OCI-LY7 (cell line): ENCODE data around the gene BORCS6. TPM values are rescaled to one million over a fixed set of nuclear protein-coding genes. Genes with fewer than 3 reads are reported as not detected.

ENCODE experiments used
- BruUV-seq: library from RNA; stranded (reverse); fragments of 400-500 nt; replicated peaks from 2 replicates; lab custom pipeline; 2021; lab: Mats Ljungman, UMichigan
- CTCF ChIA-PET: fragments of 300-600 bp; sonication (Branson Sonifier 250); formaldehyde crosslinking; loops from one replicate; lab custom pipeline; 2022; ENCODE audit warnings: antibody characterized with exemption; ENCODE audit not compliant: unreplicated experiment; lab: Charles Lee
- POLR2A ChIA-PET: fragments of 300-600 bp; sonication (Branson Sonifier 250); formaldehyde crosslinking; loops from one replicate; lab custom pipeline; 2022; ENCODE audit warnings: antibody characterized with exemption; lab: Charles Lee
- DNase-seq: peaks from one replicate; pipeline ENCODE4 v3.0.0-alpha.2; 2015; ENCODE audit warnings: low spot score
- H2AFZ ChIP-seq: fragments of 200-600 bp; sonication (generic), shearing (Covaris generic); 2 replicates; pipeline ENCODE4 v1.6.1; 2014; ENCODE audit warnings: mild to moderate bottlenecking, antibody characterized with exemption, low read length, moderate library complexity
- H3K27ac ChIP-seq: fragments of 200-600 bp; sonication (generic); 2 replicates; pipeline ENCODE4 v1.5.1; 2014; ENCODE audit warnings: mixed run types, low read depth, mild to moderate bottlenecking, moderate library complexity, low read length, inconsistent platforms; ENCODE audit not compliant: poor library complexity, severe bottlenecking
- H3K36me3 ChIP-seq: fragments of 200-600 bp; sonication (generic); 2 replicates; pipeline ENCODE4 v1.6.1; 2014; ENCODE audit warnings: mild to moderate bottlenecking, antibody characterized with exemption, low read length, moderate library complexity, mixed read lengths; ENCODE audit not compliant: insufficient read depth
- H3K4me1 ChIP-seq: fragments of 200-600 bp; sonication (generic); 2 replicates; pipeline ENCODE4 v1.5.1; 2014; ENCODE audit warnings: mild to moderate bottlenecking, low read length; ENCODE audit not compliant: insufficient read depth, poor library complexity, severe bottlenecking
- H3K4me2 ChIP-seq: fragments of 200-600 bp; sonication (generic); 2 replicates; pipeline ENCODE4 v1.6.1; 2014; ENCODE audit warnings: mild to moderate bottlenecking, low read length
- H3K4me3 ChIP-seq: fragments of 200-600 bp; sonication (generic); 2 replicates; pipeline ENCODE4 v1.5.1; 2014; ENCODE audit warnings: mild to moderate bottlenecking, low read depth, low read length; ENCODE audit not compliant: poor library complexity, severe bottlenecking
- H3K79me2 ChIP-seq: fragments of 200-600 bp; sonication (generic); 2 replicates; pipeline ENCODE4 v1.6.1; 2016; ENCODE audit warnings: low read depth, mild to moderate bottlenecking, low read length, moderate library complexity, mixed read lengths; ENCODE audit not compliant: insufficient read depth
- H3K9me2 ChIP-seq: fragments of 200-600 bp; sonication (generic); 2 replicates; pipeline ENCODE4 v1.6.1; 2016; ENCODE audit warnings: mild to moderate bottlenecking, low read length, mixed read lengths; ENCODE audit not compliant: insufficient read depth
- H3K9me3 ChIP-seq: fragments of 200-600 bp; sonication (generic); 2 replicates; pipeline ENCODE4 v1.6.1; 2014; ENCODE audit warnings: mild to moderate bottlenecking, mixed run types, low read length, mixed read lengths
- H4K20me1 ChIP-seq: fragments of 200-600 bp; sonication (generic); 2 replicates; pipeline ENCODE4 v1.6.1; 2014; ENCODE audit warnings: mild to moderate bottlenecking, antibody characterized with exemption, low read length, moderate library complexity, mixed read lengths; ENCODE audit not compliant: insufficient read depth
- CTCF ChIP-seq: fragments of 200-600 bp; sonication (generic); conservative IDR thresholded peaks from 2 replicates; pipeline ENCODE4 v1.5.1; 2014; ENCODE audit warnings: mild to moderate bottlenecking, antibody characterized with exemption, low read length, moderate library complexity, mixed read lengths
- EZH2phosphoT487 ChIP-seq: fragments of 200-600 bp; sonication (generic); IDR thresholded peaks from 2 replicates; pipeline ENCODE4 v1.6.1; 2018; ENCODE audit warnings: low read depth, borderline replicate concordance, mild to moderate bottlenecking, mixed run types, antibody characterized with exemption, low read length, moderate library complexity, mixed read lengths
- intact Hi-C: fragments of 100-400 bp; cut with micrococcal nuclease; formaldehyde crosslinking; loops from one replicate; pipeline ENCODE4 v1.10.0; 2022; ENCODE audit not compliant: unreplicated experiment
- total RNA-seq, 2 experiments: library from RNA; depleted of rRNA in 1 of 2; stranded (reverse); fragments of >200 nt in 1 of 2; shearing (Covaris generic) in 1 of 2; gene quantifications; 2 replicates each; pipeline ENCODE4 v1.2.3, GENCODE V29; 2014 to 2022

The BORCS6 gene
- total RNA-seq, 2 experiments from 2014 or later, result 12.7 to 13.9 TPM

DNA sequence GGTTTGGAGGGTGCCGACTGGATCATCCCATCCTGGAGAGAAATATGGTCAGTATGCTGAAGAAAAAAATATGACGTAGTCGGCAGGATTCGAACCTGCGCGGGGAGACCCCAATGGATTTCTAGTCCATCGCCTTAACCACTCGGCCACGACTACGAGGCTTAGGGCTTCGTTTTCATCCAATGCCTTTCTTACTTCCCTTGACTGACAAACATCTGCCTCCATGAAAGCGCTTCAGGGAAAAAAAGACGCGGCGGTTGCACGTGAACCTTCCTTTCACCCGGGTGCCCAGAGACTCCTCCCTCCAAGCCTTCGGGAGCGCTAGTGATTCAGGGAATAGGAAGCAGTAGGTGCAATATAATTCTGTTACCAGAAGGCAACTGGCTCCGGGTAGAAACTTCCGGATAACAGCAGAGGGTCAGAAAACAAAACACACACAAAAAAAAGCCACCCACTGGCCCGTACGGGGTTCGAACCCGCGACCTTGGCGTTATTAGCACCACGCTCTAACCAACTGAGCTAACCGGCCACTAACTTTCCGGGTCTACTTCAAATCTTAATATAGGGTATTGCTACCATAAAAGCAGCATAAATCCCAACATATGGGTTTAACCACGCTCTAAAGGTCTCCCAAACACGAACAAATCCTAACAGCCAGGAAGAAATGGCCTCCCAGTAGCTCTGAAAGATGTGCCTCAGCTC lies 36.7 kb upstream of the BORCS6 start:
- BruUV-seq, result TSS peak; percentile 36
- Histone ChIP-seq H4K20me1 (no peaks in the 10 kb centered on the region), H3K27ac (no peak overlapping the region), H3K9me3 (no peaks in the 10 kb centered on the region), H2AFZ (no peak overlapping the region), H3K4me2 (no peak overlapping the region), H3K79me2 (no peaks in the 10 kb centered on the region), H3K4me1 (peaks cover 11% of the 10 kb centered on the region), H3K9me2 (no peaks in the 10 kb centered on the region), H3K4me3 (no peak overlapping the region), H3K36me3 (peaks cover 65% of the 10 kb centered on the region)
- ChIA-PET POLR2A (interaction anchor here (0.6 to 1.0 kb wide), 3 partner anchors 21 to 69 kb away, joined by 3 to 7 read pairs (median 5); partner anchors contain the start of genes CTC1 and SLC25A35), CTCF (no interaction called here)
- intact Hi-C loops, result no loop called here
- no peak for DNase-seq
- TF ChIP-seq CTCF, result no peak
- TF ChIP-seq EZH2phosphoT487, result no peak

DNA sequence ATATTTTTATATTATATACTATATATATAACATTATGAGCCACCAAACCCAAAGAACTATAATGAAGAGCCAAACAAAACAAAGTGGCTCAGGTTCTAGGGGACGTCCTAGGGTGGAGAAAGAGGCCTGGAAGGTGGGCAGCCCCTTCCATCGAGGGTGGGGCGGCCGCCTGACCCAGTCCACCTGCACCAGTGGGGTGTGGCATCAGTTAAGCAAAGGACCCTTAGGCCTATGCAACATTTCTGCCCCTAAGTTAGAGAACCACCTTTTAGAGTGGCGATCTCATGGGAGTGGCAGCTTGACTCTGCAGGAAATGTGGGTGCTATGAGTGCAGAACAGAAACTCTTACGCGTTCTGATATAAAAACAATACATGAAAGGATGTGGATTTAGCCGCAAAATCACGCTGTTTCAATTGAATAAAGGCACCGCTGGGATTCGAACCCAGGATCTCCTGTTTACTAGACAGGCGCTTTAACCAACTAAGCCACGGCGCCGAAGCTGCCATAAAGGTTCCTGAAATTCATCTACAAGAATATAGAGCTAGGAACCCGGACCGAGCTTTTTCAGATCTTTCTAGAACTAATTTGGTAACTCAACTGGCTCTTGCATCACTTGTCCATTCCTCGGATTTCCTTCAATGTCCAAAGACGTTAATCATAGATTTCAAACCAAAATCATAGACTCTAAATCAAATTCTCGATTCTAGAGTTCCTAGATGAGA lies 36.0 kb upstream of the BORCS6 start:
- Histone ChIP-seq H3K79me2 (no peaks in the 10 kb centered on the region), H3K4me1 (peaks cover 17% of the 10 kb centered on the region), H4K20me1 (no peaks in the 10 kb centered on the region), H3K4me2 (no peak overlapping the region), H3K27ac (no peak overlapping the region), H3K9me3 (no peaks in the 10 kb centered on the region), H3K9me2 (no peaks in the 10 kb centered on the region), H2AFZ (no peak overlapping the region), H3K4me3 (no peak overlapping the region), H3K36me3 (peaks cover 58% of the 10 kb centered on the region)
- CTCF ChIA-PET, result no interaction called here
- DNase-seq, result peak; percentile 35
- POLR2A ChIA-PET, result no interaction called here
- no TSS peak for BruUV-seq
- intact Hi-C loops, result no loop called here
- TF ChIP-seq EZH2phosphoT487, result no peak
- no peak for TF ChIP-seq CTCF
